Coronary artery (tissue), 2 donors: ENCODE data around the gene MCC.

ENCODE experiments used
- DNase-seq: peaks from one replicate; pipeline ENCODE4 v3.0.0-alpha.2; 2017; ENCODE audit warnings: low spot score
- H3K27ac ChIP-seq, 2 donors: fragments of 200-600 bp; sonication (generic); one replicate each; pipeline ENCODE4 v1.5.1; 2016 to 2019
- H3K4me3 ChIP-seq: fragments of 200-600 bp; sonication (generic); 2 replicates; pipeline ENCODE4 v1.5.1; 2016; ENCODE audit warnings: mild to moderate bottlenecking, moderate library complexity
- CTCF ChIP-seq: fragments of 200-600 bp; sonication (generic); IDR thresholded peaks from one replicate; pipeline ENCODE4 v1.5.1; 2019; ENCODE audit warnings: antibody characterized with exemption

Gene MCC

GRCh38 chr5:113170707-113171106 is 317.5 kb downstream of the MCC start:
- Histone ChIP-seq H3K27ac (no peak overlapping the region), H3K4me3 (no peak overlapping the region)
- DNase-seq: no peak
- no peak for TF ChIP-seq CTCF

DNA sequence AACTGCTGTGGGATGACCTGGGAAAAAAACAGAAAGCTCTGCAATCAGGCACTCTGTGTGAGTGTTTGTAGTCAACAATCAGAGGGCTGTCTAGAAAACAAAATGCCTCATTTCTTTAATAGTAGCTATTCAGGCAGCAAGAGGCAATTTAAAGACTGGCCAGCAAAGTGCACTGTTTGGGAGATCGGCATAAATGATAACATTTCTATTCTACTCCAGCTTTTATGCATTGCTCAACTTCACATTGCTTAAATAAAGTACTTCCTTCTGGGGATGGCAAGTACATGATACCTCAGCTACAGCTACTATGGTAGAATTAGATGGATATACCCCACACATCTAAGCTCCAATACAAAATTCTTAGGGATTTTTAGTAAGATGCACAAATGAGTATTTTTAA is 318.5 kb downstream of the MCC start:
- TF ChIP-seq CTCF: no peak
- Histone ChIP-seq H3K27ac (no peak overlapping the region), H3K4me3 (no peak overlapping the region)
- DNase-seq: no peak

DNA sequence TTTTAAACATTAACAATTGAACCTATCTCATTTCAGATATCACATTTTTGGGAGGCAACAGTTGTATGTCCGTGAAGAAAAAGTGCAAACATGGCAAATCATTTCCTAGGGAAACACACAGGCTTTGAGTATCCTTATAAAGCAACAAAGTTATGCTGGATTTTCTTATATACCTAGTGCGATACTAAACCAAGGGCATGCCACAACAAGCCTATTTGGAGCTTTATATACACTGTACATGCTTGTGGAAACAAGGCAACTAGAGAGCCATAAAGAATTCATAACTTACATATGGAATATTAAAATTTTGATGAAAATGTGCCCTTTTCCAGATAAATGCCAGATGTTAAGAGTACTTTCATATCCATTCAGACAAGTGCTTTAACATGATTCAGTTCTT is 320.3 kb downstream of the MCC start:
- no peak overlapping the region for H3K27ac ChIP-seq
- DNase-seq: no peak
- no peak for TF ChIP-seq CTCF
- H3K4me3 ChIP-seq: no peak overlapping the region

DNA sequence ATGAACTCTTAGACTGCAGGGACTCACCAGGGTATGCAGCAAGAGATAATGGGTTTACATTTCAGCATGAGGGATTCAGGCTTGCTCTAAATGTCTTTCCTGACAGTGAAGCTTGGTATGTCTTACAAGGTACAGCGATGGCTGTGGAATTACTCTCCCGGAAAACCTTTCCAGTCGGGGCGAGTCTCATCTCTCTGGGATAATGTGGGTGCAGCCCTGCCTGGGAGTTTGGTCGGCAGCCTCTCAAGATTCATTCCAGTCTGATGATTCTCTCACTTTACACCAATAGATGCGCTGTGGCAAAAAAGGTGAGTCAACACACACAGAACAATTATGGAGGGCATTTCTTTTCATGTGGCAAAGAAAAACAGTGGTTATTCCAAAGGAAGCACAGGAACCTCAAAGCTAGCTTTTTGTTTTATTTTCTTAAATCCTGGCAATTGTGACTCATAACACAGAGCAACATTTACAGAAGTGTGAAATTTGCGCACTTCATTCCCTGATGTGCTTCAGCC is 321.3 kb downstream of the MCC start:
- Histone ChIP-seq H3K27ac (no peak overlapping the region), H3K4me3 (no peak overlapping the region)
- no peak for TF ChIP-seq CTCF
- DNase-seq: no peak

DNA sequence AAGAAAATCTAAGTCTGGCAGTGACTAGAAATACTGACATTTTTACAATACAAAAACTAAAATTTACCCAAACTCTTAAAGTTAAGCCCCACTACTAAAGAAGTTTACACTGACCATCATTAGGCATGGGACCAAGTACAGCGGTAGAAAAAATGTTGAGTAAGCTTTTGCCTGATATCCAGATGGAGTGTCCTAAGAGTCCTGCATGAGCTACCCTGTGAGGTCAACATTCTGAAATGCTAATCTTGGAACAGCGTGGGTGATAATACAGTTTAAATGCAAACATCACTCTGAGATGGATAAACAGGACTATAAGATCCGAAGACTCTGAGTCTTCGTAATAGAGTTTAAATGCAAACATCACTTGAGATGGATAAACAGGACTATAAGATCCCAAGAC is 322.0 kb downstream of the MCC start:
- no peak for DNase-seq
- H3K27ac ChIP-seq: no peak overlapping the region
- no peak overlapping the region for H3K4me3 ChIP-seq
- TF ChIP-seq CTCF: no peak

DNA sequence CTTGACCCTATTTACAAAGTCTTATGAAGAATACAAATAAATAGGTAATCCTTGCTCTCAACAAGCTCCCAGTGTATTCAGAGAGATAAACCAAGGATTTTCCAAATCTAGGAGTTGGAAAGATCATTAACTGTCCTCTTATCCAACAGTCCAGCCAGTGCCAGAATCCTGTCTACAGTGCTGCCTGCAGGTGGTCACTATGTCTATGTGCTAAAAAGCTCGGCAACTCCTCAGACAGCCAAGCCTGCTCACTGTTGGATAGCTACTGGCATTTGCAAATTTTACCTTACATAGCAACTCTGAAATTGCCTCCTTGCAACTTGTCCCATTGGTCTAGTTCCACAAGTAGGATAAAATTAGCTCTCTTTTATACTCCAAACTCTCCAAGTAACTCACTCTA is 324.2 kb downstream of the MCC start:
- TF ChIP-seq CTCF: no peak
- no peak for DNase-seq
- Histone ChIP-seq H3K27ac (no peak overlapping the region), H3K4me3 (no peak overlapping the region)

DNA sequence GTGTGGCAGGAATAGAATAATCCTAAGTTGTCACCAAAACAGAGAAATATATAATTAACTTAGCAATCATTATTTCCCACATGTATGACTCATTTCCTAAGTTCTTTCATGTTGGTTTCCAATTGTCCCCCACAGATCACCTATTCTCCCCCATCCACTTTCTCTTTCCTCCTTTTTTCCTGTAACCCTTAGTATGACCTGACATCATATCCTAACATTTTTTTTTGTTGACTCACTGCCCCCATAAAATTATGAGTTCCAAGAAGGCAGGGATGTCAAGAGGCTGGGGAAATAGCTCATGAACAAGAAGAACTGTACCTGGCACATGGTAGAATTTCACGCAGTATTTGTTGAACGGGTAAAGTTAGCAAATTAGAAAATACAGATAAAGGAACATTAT is 324.9 kb downstream of the MCC start:
- H3K27ac ChIP-seq: no peak overlapping the region

More for the DNA sequence above, 324.9 kb downstream of the MCC start:
- TF ChIP-seq CTCF: no peak
- DNase-seq: no peak
- no peak overlapping the region for H3K4me3 ChIP-seq
